Thymus (tissue), 11 donors: ENCODE data around the gene CPNE9. TPM values are rescaled to one million over a fixed set of nuclear protein-coding genes. Genes with fewer than 3 reads are reported as not detected.
"Not testable (repeated sequence)": the region's sequence is repeated elsewhere in the genome, so short reads cannot be mapped to it uniquely, and the experiment has no call there.

Experiments
- DNase-seq, 9 donors: peaks; one replicate each; pipeline ENCODE4 v3.0.0-alpha.2; 2013; ENCODE audit warnings: low spot score in 9 of 9, low read depth in 6 of 9, missing footprints in 1 of 9
- H3K27ac ChIP-seq, 2 donors: one replicate each; pipeline ENCODE4 v1.5.1; 2013; ENCODE audit warnings: control low read depth in 1 of 2, low read depth in 1 of 2, low read length in 1 of 2, mild to moderate bottlenecking in 1 of 2, moderate library complexity in 1 of 2
- H3K27me3 ChIP-seq, 2 donors: one replicate each; pipeline ENCODE4 v1.5.1; 2013; ENCODE audit warnings: low read length in 1 of 2; ENCODE audit not compliant: control insufficient read depth in 2 of 2, insufficient read depth in 1 of 2
- H3K36me3 ChIP-seq, 2 donors: one replicate each; pipeline ENCODE4 v1.5.1; 2013; ENCODE audit warnings: low read length in 1 of 2, mild to moderate bottlenecking in 1 of 2, moderate library complexity in 1 of 2; ENCODE audit not compliant: control insufficient read depth in 2 of 2, insufficient read depth in 2 of 2
- H3K4me1 ChIP-seq, 2 donors: one replicate each; pipeline ENCODE4 v1.5.1; 2013; ENCODE audit warnings: low read length in 2 of 2; ENCODE audit not compliant: control insufficient read depth in 2 of 2, insufficient read depth in 2 of 2
- H3K4me3 ChIP-seq, 2 donors: one replicate each; pipeline ENCODE4 v1.5.1; 2013; ENCODE audit warnings: low read length in 2 of 2, control low read depth in 1 of 2, mild to moderate bottlenecking in 1 of 2
- H3K9me3 ChIP-seq, 2 donors: one replicate each; pipeline ENCODE4 v1.5.1; 2013; ENCODE audit warnings: low read length in 1 of 2, mild to moderate bottlenecking in 1 of 2; ENCODE audit not compliant: control insufficient read depth in 2 of 2, insufficient read depth in 1 of 2
- WGBS: extraction: QIAGEN DNeasy Blood & Tissue Kit; methylation state at CpG from one replicate; pipeline ENCODE4 v1.1.7; 2013; 5-methylcytosine and 5-hydroxymethylcytosine counted together
- polyA plus RNA-seq: library from polyadenylated mRNA; stranded (reverse); fragments of 200-250 nt; gene quantifications from one replicate; pipeline ENCODE4 v1.2.3, GENCODE V29; 2013
- total RNA-seq: library from RNA; stranded (reverse); fragments of 120-200 nt; gene quantifications from one replicate; pipeline ENCODE4 v1.2.4, GENCODE V29; 2013
- donor health status: healthy.

The CPNE9 gene
- total and polyA plus RNA-seq, 2 donors, result 0.14 to 0.27 TPM

- no peak for DNase-seq
- H3K27ac ChIP-seq, result no peak overlapping the region
- peaks cover 0 to 17% of the 10 kb centered on the region in 2 donors for H3K27me3 ChIP-seq
- 38% methylated on average over 15 of the region's 15 CpGs for WGBS
- H3K36me3 ChIP-seq, result no peaks in the 10 kb centered on the region
- peaks cover 7 to 19% of the 10 kb centered on the region in 2 donors for H3K4me1 ChIP-seq
- peaks cover 0 to 7% of the 10 kb centered on the region in 2 donors for H3K9me3 ChIP-seq
- peak overlapping the region; percentile 30 to 34 for H3K4me3 ChIP-seq
These were observed 66.7 kb downstream of the CPNE9 start for GRCh38 chr3:9770276-9770812.

- H3K36me3 ChIP-seq, H3K4me3 ChIP-seq, H3K27ac ChIP-seq, DNase-seq, H3K9me3 ChIP-seq: not testable (repeated sequence)
- 95% methylated on average over 2 of the region's 2 CpGs for WGBS
- Histone ChIP-seq H3K4me1 (peaks cover 7 to 19% of the 10 kb centered on the region in 2 donors), H3K27me3 (peaks cover 0 to 17% of the 10 kb centered on the region in 2 donors)
These were observed 67.4 kb downstream of the CPNE9 start for GRCh38 chr3:9771007-9771406.

GRCh38 chr3:9776896-9777693, 73.5 kb downstream of the CPNE9 start:
- Histone ChIP-seq H3K4me1 (peaks cover 27 to 42% of the 10 kb centered on the region in 2 donors), H3K27me3 (no peaks in the 10 kb centered on the region), H3K36me3 (peaks cover 16 to 20% of the 10 kb centered on the region in 2 donors), H3K27ac (no peak overlapping the region), H3K4me3 (no peak overlapping the region), H3K9me3 (no peaks in the 10 kb centered on the region)
- 78% methylated on average over 5 of the region's 5 CpGs for WGBS
- no peak for DNase-seq

GRCh38 chr3:9777694-9778021, 74.0 kb downstream of the CPNE9 start:
- H3K4me3 ChIP-seq, result no peak overlapping the region
- no peaks in the 10 kb centered on the region for H3K9me3 ChIP-seq
- no peak for DNase-seq
- H3K36me3 ChIP-seq, result peaks cover 22 to 26% of the 10 kb centered on the region in 2 donors
- WGBS, result 98% methylated on average over 1 of the region's 1 CpG
- H3K27me3 ChIP-seq, result no peaks in the 10 kb centered on the region
- H3K4me1 ChIP-seq, result peaks cover 27 to 44% of the 10 kb centered on the region in 2 donors
- H3K27ac ChIP-seq, result peak overlapping the region in 1 of 2 donors; percentile 37

- H3K27ac ChIP-seq, result no peak overlapping the region
These were observed 74.8 kb downstream of the CPNE9 start for GRCh38 chr3:9778143-9779074.

GRCh38 chr3:9779075-9779593, 75.5 kb downstream of the CPNE9 start:
- H3K4me1 ChIP-seq, result peaks cover 27 to 44% of the 10 kb centered on the region in 2 donors
- H3K27me3 ChIP-seq, result no peaks in the 10 kb centered on the region
- no peak overlapping the region for H3K4me3 ChIP-seq
- DNase-seq, result no peak
- H3K36me3 ChIP-seq, result peaks cover 31 to 36% of the 10 kb centered on the region in 2 donors
- no peak overlapping the region for H3K27ac ChIP-seq
- 32% methylated on average over 6 of the region's 6 CpGs for WGBS
- no peaks in the 10 kb centered on the region for H3K9me3 ChIP-seq

More at GRCh38 chr3:9778143-9779074, 74.8 kb downstream of the CPNE9 start:
- Histone ChIP-seq H3K36me3 (peaks cover 25 to 29% of the 10 kb centered on the region in 2 donors), H3K4me1 (peaks cover 27 to 44% of the 10 kb centered on the region in 2 donors), H3K9me3 (no peaks in the 10 kb centered on the region), H3K4me3 (no peak overlapping the region), H3K27me3 (no peaks in the 10 kb centered on the region)
- no peak for DNase-seq
- WGBS, result 95% methylated on average over 5 of the region's 5 CpGs

Other genes starting within 250 kb of the CPNE9 start
- not detected for gene LHFPL4, start 150.0 kb upstream of the CPNE9 start, total RNA-seq
- 0.05 TPM for gene LHFPL4, start 150.0 kb upstream of the CPNE9 start, polyA plus RNA-seq
- 35.2 TPM for gene MTMR14, start 54.3 kb upstream of the CPNE9 start, total RNA-seq
- 35.3 TPM for gene MTMR14, start 54.3 kb upstream of the CPNE9 start, polyA plus RNA-seq
- gene BRPF1, start 27.9 kb downstream of the CPNE9 start, total RNA-seq, result 19.1 TPM
- gene BRPF1, start 27.9 kb downstream of the CPNE9 start, polyA plus RNA-seq, result 11.9 TPM
- 20.7 TPM for gene OGG1, start 46.1 kb downstream of the CPNE9 start, total RNA-seq
- gene OGG1, start 46.1 kb downstream of the CPNE9 start, polyA plus RNA-seq, result 16.6 TPM
- gene CAMK1, start 66.1 kb downstream of the CPNE9 start, total RNA-seq, result 9.2 TPM
- 11.9 TPM for gene CAMK1, start 66.1 kb downstream of the CPNE9 start, polyA plus RNA-seq
- gene TADA3, start 88.6 kb downstream of the CPNE9 start, total RNA-seq, result 43.6 TPM
- gene TADA3, start 88.6 kb downstream of the CPNE9 start, polyA plus RNA-seq, result 47.6 TPM
- gene ARPC4, start 89.2 kb downstream of the CPNE9 start, total RNA-seq, result 187 TPM
- gene ARPC4, start 89.2 kb downstream of the CPNE9 start, polyA plus RNA-seq, result 106 TPM
- 10.4 TPM for gene TTLL3, start 106.4 kb downstream of the CPNE9 start, total RNA-seq
- gene TTLL3, start 106.4 kb downstream of the CPNE9 start, polyA plus RNA-seq, result 84.0 TPM
- 25.0 TPM for gene RPUSD3, start 140.2 kb downstream of the CPNE9 start, total RNA-seq
- 25.5 TPM for gene RPUSD3, start 140.2 kb downstream of the CPNE9 start, polyA plus RNA-seq
- 0.14 TPM for gene CIDEC, start 176.4 kb downstream of the CPNE9 start, total RNA-seq
- gene CIDEC, start 176.4 kb downstream of the CPNE9 start, polyA plus RNA-seq, result 0.91 TPM
- gene JAGN1, start 186.8 kb downstream of the CPNE9 start, total RNA-seq, result 24.2 TPM
- gene JAGN1, start 186.8 kb downstream of the CPNE9 start, polyA plus RNA-seq, result 37.5 TPM
- gene IL17RE, start 199.0 kb downstream of the CPNE9 start, total RNA-seq, result 5.9 TPM
- 3.6 TPM for gene IL17RE, start 199.0 kb downstream of the CPNE9 start, polyA plus RNA-seq
- gene IL17RC, start 213.3 kb downstream of the CPNE9 start, total RNA-seq, result 5.7 TPM
- gene IL17RC, start 213.3 kb downstream of the CPNE9 start, polyA plus RNA-seq, result 17.5 TPM
- 19.9 TPM for gene CRELD1, start 230.0 kb downstream of the CPNE9 start, total RNA-seq
- gene CRELD1, start 230.0 kb downstream of the CPNE9 start, polyA plus RNA-seq, result 36.4 TPM
- gene PRRT3, start 248.6 kb downstream of the CPNE9 start, total RNA-seq, result 1.4 TPM
- gene PRRT3, start 248.6 kb downstream of the CPNE9 start, polyA plus RNA-seq, result 1.6 TPM